HG03457 (cell line): ENCODE data around the gene BCL10.
A peak's percentile ranks its signal among the peaks of the same experiment; 100 is the strongest.
"Not testable (repeated sequence)": the region's sequence is repeated elsewhere in the genome, so short reads cannot be mapped to it uniquely, and the experiment has no call there.

Experiments used
- ATAC-seq: cut with Tn5 transposase; IDR thresholded peaks from one replicate; pipeline ENCODE4 v1.9.1; 2021; ENCODE audit warnings: moderate number of reproducible peaks; ENCODE audit not compliant: unreplicated experiment

The BCL10 gene

GRCh38 chr1:85268801-85269585 lies 7.4 kb downstream of the BCL10 start:
- ATAC-seq = no peak

GRCh38 chr1:85267313-85267712 lies 9.1 kb downstream of the BCL10 start:
- no peak for ATAC-seq

GRCh38 chr1:85264150-85264549 lies 12.3 kb downstream of the BCL10 start:
- ATAC-seq = no peak

GRCh38 chr1:85262985-85263384 lies 13.4 kb downstream of the BCL10 start:
- no peak for ATAC-seq

GRCh38 chr1:85259912-85260274 lies 16.5 kb downstream of the BCL10 start:
- ATAC-seq = no peak

DNA sequence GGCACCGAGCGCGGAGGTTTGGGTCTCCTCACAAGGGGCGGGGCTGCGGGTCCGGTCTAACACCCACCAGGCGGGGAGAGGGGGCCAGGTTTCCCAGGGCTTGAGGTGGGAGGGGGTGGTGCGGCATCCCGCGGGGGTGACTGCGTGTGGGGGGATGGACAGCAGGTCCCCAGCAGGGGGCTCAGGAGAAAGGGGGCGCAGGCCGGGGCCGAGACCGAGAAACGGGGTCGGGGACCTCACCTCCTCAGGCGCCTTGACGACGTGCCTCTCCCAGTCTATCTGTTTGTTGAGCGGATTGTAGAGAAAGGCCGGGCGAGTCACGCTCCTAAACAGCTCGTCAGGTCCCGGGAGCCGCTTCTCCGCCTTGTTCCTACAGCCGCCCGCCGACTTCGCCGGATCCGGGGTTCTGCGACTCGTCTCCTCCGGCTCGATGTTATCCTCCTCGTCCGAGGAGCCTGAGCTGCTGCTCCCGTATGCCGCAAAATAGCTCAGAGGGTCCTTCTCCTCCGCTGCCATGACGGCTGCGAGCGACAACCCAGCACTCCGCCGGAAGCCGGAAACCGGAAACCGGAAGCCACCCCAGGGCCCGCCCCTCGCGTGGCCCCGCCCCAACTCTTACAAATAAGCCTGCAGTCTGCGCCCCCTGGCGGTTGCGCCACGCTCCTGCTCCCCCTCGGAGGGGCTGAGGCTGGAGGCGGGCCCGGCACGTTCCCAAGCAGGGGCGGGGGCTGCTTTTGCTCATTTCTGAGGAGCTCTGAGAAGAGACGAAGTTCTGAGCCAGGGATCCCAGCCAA lies 17.1 kb downstream of the BCL10 start, which contains the start of gene C1orf52:
C1orf52 (minus strand) TSS at position 545 of the 794 bp plus-strand sequence; CDS start at position 516, 29 bp downstream.
- peak; percentile 96 for ATAC-seq

DNA sequence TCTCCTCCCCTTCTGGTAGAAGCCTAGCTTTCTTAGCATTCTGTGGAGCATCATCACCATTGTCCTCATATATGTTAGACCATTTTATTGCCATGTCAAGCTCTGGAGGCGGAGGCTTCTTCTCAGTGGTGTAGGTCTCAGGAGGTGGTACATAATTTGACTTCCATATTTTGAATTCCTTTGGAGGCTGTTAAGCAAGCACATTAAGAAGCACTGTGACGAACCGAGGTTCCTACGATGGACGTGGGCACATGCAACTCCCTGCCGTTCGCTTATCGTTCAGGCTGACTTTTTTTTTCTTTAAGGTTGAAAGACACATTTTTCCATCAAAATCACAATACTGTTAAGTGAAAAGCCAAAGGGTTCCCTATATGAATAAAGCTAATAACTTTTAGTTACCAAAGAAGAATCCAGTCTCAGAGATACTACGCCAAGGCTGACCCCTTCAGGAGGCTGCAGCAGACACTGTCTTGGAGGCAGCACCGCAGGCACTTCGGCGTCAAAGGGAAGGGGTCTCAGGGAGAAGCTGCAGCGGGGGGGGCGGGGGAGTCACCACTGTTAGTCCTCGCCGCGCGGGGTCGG lies 17.8 kb downstream of the BCL10 start:
- no peak for ATAC-seq

DNA sequence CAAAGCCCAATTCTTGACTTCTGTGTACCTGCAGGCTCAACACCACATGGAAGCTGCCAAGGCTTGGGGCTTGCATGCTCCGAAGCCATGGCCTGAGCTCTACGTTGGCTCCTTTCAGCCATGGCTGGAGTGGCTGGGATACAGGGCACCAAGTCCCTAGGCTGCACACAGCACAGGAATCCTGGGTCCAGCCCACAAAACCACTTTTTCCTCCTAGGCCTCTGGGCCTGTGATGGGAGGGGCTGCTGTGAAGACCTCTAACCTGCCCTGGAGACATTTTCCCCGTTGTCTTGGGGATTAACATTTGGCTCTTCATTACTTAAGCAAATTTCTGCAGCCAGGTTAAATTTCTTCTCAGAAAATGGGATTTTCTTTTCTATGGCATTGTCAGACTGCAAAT lies 27.4 kb downstream of the BCL10 start:
- ATAC-seq = not testable (repeated sequence)

DNA sequence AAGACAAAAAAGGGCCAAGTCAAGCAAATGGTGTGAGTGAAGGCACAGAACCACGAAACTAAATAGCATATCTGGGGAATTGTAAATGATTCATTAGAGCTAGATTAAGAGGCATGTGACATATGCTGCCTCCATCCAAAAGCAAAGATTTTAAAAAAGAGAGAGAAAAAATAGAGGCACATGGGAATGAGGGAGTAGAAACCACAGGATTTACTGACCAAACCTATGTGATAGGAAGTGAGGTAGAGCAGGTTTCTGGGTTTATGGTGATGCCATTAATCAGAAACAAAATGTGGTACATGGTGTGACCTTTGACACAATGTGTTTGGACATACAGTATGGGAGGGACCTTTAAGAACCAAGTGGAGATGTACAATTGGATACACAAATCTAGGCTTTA lies 30.5 kb downstream of the BCL10 start:
- ATAC-seq = no peak

GRCh38 chr1:85245456-85245855 lies 31.0 kb downstream of the BCL10 start:
- ATAC-seq = no peak

GRCh38 chr1:85244271-85245061 lies 32.0 kb downstream of the BCL10 start:
- no peak for ATAC-seq

DNA sequence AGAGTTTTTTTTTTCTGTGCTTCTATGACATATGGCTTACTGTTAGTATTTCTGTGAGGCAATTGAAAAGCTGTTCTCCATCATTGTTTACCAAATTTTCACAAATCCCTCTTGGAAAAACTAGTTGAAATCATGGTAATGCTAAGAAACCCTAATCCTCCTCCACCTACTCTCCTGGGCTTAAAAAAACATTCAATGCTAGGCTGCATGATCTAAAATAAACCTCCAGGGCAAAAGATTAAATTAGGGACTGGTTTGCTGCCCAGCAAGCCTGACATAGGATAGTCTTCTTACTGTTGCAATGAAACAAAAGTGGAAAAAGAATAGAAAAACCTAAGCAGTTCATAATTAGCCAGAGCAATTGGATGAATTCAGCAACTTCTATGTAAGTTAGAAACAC lies 33.1 kb downstream of the BCL10 start:
- ATAC-seq = no peak

DNA sequence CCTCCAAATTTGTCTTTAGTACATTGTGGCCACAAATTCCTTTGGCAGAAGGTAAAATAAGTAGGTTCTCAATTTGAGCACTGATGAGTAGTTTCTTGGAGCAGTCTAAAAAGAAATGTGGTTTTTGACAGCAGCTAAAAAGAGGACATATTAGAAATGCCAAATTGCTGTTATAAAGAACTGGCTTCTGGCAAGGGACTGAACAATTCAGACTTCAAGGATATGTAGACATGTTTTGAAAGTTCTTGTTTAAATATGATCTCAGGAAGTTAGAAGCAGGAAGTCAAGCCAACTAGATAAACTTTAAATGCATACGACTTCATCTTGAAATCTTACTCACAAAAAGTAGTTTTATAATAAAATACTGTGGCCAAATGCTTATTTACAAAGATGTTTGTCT lies 35.8 kb downstream of the BCL10 start:
- no peak for ATAC-seq

GRCh38 chr1:85240174-85240601 lies 36.2 kb downstream of the BCL10 start:
- no peak for ATAC-seq

GRCh38 chr1:85237613-85238012 lies 38.8 kb downstream of the BCL10 start:
- ATAC-seq = no peak

DNA sequence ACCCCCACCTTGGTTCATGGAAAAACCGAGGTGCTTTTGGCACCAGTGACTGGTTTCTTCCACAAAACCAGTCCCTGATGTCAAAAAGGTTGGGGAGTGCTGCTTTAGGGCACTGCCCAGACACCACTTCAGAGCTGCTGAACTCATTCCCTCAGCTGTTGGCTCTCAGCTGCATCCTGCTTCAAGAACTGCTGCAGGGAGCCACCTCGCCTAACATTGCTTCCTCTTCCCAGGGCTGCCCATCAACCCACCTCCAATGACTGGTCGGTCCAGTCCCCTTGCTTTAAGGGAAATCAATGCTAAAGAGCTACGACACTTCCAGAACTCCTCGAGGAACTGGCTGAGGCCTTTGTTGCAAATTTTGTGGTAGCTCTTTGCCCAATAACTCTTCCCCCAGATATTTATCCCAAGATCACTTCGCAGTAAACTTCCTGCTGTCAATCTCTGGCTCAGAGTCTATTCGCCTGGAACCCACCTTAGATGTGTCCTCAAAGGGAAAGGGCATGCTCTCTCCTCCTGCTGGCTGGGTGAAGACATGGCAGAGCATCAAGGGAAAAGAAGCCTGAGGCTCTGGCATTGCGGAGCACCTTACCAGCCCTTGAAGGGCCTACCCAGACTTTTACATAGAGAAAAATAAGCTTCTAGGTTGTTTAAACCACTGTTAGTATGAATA lies 46.0 kb downstream of the BCL10 start:
- ATAC-seq = no peak

- ATAC-seq = no peak
Observed at GRCh38 chr1:85229574-85230097, 46.8 kb downstream of the BCL10 start.

DNA sequence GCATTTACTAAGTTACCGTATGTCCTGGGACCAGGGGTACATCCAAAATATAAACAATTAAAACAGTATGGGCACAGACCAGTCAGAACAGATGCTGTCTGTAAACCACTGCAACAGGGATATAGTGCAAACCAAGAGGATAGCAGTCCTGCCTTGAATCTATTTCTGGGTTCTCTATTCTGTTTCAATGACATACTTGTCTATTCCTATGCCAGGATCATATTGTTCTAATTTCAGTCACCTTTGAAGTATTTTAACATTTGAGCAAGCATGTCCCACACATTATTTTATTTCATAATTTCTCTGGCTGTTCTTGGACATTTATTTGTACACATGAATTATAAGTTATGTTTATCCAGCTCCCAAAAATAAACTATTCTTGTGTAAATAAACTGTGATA lies 47.5 kb downstream of the BCL10 start:
- no peak for ATAC-seq

- no peak for ATAC-seq
Observed at GRCh38 chr1:85225624-85226380, 50.6 kb downstream of the BCL10 start.
